Breast epithelium (tissue), 3 donors: Measurements from ENCODE around the gene OSBPL3.

ENCODE experiments used
- CTCF ChIP-seq, 3 donors: fragments of 450-650 bp; IDR thresholded peaks; one replicate each; pipeline ENCODE4 v1.5.1; 2016 to 2017; ENCODE audit warnings: antibody characterized with exemption in 3 of 3, mild to moderate bottlenecking in 3 of 3, moderate library complexity in 3 of 3
- POLR2A ChIP-seq: fragments of 450-650 bp; IDR thresholded peaks from one replicate; pipeline ENCODE4 v1.6.1; 2016; ENCODE audit warnings: antibody characterized with exemption, mild to moderate bottlenecking, moderate library complexity
- POLR2AphosphoS5 ChIP-seq, 3 donors: sonication (generic); formaldehyde crosslinking; IDR thresholded peaks; one replicate each; pipeline ENCODE4 v1.6.1; 2017; ENCODE audit warnings: antibody characterized with exemption in 3 of 3

GRCh38 chr7:24800667-24801066, 179.3 kb downstream of the OSBPL3 start:
- no peak for TF ChIP-seq POLR2A
- no peak for TF ChIP-seq CTCF (IDR thresholded peaks at IDR 0.05)
- TF ChIP-seq POLR2AphosphoS5 (IDR thresholded peaks at IDR 0.05): no peak
